Lung (tissue), 16 donors: ENCODE data around the gene PABPC3. TPM values are rescaled to one million over a fixed set of nuclear protein-coding genes. Genes with fewer than 3 reads are reported as not detected.
A peak's percentile ranks its signal among the peaks of the same experiment; 100 is the strongest.

Experiments
- ATAC-seq: fragments of 200-7000 bp; cut with Tn5 transposase; one replicate; pipeline ENCODE4 v1.9.1; 2020; ENCODE audit warnings: moderate number of reproducible peaks; ENCODE audit not compliant: insufficient read depth, low FRiP score
- DNase-seq, 3 donors: peaks; one replicate each; pipeline ENCODE4 v3.0.0-alpha.2; 2013 to 2017
- H3K27ac ChIP-seq, 2 donors: one replicate each; pipeline ENCODE4 v1.5.1; 2013; ENCODE audit warnings: mild to moderate bottlenecking in 2 of 2, moderate library complexity in 2 of 2, control low read depth in 1 of 2, inconsistent platforms in 1 of 2, low read depth in 1 of 2, low read length in 1 of 2
- H3K27me3 ChIP-seq, 3 donors: one replicate each; pipeline ENCODE4 v1.5.1; 2013; ENCODE audit warnings: low read length in 2 of 3; ENCODE audit not compliant: control insufficient read depth in 3 of 3, insufficient read depth in 3 of 3
- H3K36me3 ChIP-seq, 4 donors: one replicate each; pipeline ENCODE4 v1.5.1; 2013; ENCODE audit warnings: low read length in 4 of 4, mild to moderate bottlenecking in 1 of 4, moderate library complexity in 1 of 4; ENCODE audit not compliant: control insufficient read depth in 4 of 4, insufficient read depth in 4 of 4
- H3K4me1 ChIP-seq, 5 donors: one replicate each; pipeline ENCODE4 v1.5.1; 2013; ENCODE audit warnings: low read length in 5 of 5, mild to moderate bottlenecking in 2 of 5, moderate library complexity in 1 of 5; ENCODE audit not compliant: control insufficient read depth in 5 of 5, insufficient read depth in 5 of 5
- H3K4me3 ChIP-seq: one replicate; pipeline ENCODE4 v1.5.1; 2013; ENCODE audit warnings: mild to moderate bottlenecking, control low read depth, moderate library complexity
- H3K9ac ChIP-seq, 2 donors: one replicate each; pipeline ENCODE4 v1.5.1; 2013; ENCODE audit warnings: low read length in 2 of 2, control low read depth in 1 of 2; ENCODE audit not compliant: insufficient read depth in 1 of 2
- H3K9me3 ChIP-seq, 4 donors: one replicate each; pipeline ENCODE4 v1.5.1; 2013; ENCODE audit warnings: low read length in 3 of 4, mild to moderate bottlenecking in 1 of 4, moderate library complexity in 1 of 4; ENCODE audit not compliant: control insufficient read depth in 4 of 4, insufficient read depth in 3 of 4
- CTCF ChIP-seq: IDR thresholded peaks from 2 replicates; pipeline ENCODE4 v1.5.1; 2012; ENCODE audit warnings: mild to moderate bottlenecking; ENCODE audit errors: control extremely low read depth, extremely low read depth
- WGBS, 2 donors: extraction: QIAGEN DNeasy Blood & Tissue Kit; methylation state at CpG; one replicate each; pipeline ENCODE4 v1.1.7; 2013; 5-methylcytosine and 5-hydroxymethylcytosine counted together
- long read RNA-seq, 5 donors: transcript quantifications; one replicate each; lab custom pipeline, GENCODE V29; 2026
- polyA plus RNA-seq, 2 donors: library from polyadenylated mRNA; stranded (reverse); fragments of 200-250 nt; gene quantifications; one replicate each; pipeline ENCODE4 v1.2.1, GENCODE V29; 2013
- total RNA-seq, 2 donors: library from RNA; depleted of rRNA in 1 of 2; stranded (reverse); fragments of >200 nt in 1 of 2; gene quantifications; one replicate each; pipeline ENCODE4 v1.2.1, GENCODE V29; 2014 to 2021
- donor health status: control.
- donor health status: control.
- donor health status: Bipolar disorder and iron deficiency.
- donor health status: healthy.
- donor health status: DM: yes; HTN: yes; CAD: no.

PABPC3 gene
- total RNA-seq (under 1 TPM; 0.18 to 0.51 TPM), polyA plus RNA-seq (under 1 TPM; 0.02 to 0.10 TPM)
- long read RNA-seq, donor 1: 0 reads
- long read RNA-seq, donor 2: 0 reads
- long read RNA-seq, donor 3: 0 reads
- long read RNA-seq, donor 4, partial matches to known transcripts: 0 of 2 reads
- long read RNA-seq, donor 4, other reads (novel, unspliced or antisense): 0 of 2 reads
- long read RNA-seq, donor 5: 0 reads

DNA sequence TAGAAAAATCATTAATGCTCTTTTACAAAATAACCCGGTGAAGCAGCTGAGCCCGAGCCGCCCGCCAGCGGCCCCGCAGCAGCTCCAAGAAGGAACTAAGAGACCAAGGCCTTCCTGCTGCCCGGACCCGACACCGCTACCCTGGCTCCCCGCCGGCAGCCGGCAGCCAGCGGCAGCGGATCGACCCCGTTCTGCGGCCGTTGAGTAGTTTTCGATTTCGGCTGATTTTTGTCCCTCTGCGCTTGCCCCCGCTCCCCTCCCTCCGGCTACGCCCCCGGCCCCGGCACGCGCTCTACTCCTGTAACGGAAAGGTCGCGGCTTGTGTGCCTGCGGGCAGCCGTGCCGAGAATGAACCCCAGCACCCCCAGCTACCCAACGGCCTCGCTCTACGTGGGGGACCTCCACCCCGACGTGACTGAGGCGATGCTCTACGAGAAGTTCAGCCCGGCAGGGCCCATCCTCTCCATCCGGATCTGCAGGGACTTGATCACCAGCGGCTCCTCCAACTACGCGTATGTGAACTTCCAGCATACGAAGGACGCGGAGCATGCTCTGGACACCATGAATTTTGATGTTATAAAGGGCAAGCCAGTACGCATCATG is at the start of gene PABPC3:
PABPC3 (plus strand) TSS at position 286 of the 603 bp plus-strand sequence; CDS start at position 349, 63 bp downstream.
- no peak within 1 kb of the TSS for H3K27ac ChIP-seq
- no peak for ATAC-seq
- peak; percentile 25 to 50 (median 35) for DNase-seq
- WGBS, 2 donors: 24 to 31% methylated on average over 50 of the region's 50 CpGs
- H3K4me3 ChIP-seq: no peak within 1 kb of the TSS
- no peaks in the 10 kb centered on the region for H3K4me1 ChIP-seq
- H3K9me3 ChIP-seq: peaks cover 0 to 7% (median 0%) of the 10 kb centered on the region in 4 donors
- H3K27me3 ChIP-seq: peaks cover 0 to 8% (median 0%) of the 10 kb centered on the region in 3 donors
- TF ChIP-seq CTCF: no peak
- no peaks in the 10 kb centered on the region for H3K36me3 ChIP-seq
- H3K9ac ChIP-seq: no peak within 1 kb of the TSS

- H3K4me3 ChIP-seq: no peak overlapping the region
- ATAC-seq: no peak
- TF ChIP-seq CTCF: no peak
- H3K27me3 ChIP-seq: peaks cover 0 to 33% (median 32%) of the 10 kb centered on the region in 3 donors
- peak; percentile 11 to 27 (median 15) for DNase-seq
- H3K4me1 ChIP-seq: no peaks in the 10 kb centered on the region
- peaks cover 0 to 4% (median 3%) of the 10 kb centered on the region in 4 donors for H3K9me3 ChIP-seq
- H3K36me3 ChIP-seq: no peaks in the 10 kb centered on the region
- H3K27ac ChIP-seq: no peak overlapping the region
- WGBS, 2 donors: 15 to 17% methylated on average over 24 of the region's 24 CpGs
- H3K9ac ChIP-seq: no peak overlapping the region
These were observed 49.5 kb upstream of the PABPC3 start for GRCh38 chr13:25046274-25046984.

GRCh38 chr13:25046985-25047511 is 48.9 kb upstream of the PABPC3 start:
- DNase-seq (peak; percentile 49 to 69 (median 63)), ATAC-seq (no peak)
- Histone ChIP-seq H3K27ac (no peak overlapping the region), H3K9ac (no peak overlapping the region), H3K36me3 (no peaks in the 10 kb centered on the region), H3K9me3 (peaks cover 0 to 4% (median 3%) of the 10 kb centered on the region in 4 donors), H3K4me3 (no peak overlapping the region), H3K27me3 (peaks cover 0 to 33% (median 32%) of the 10 kb centered on the region in 3 donors), H3K4me1 (no peaks in the 10 kb centered on the region)
- TF ChIP-seq CTCF: no peak
- WGBS, 2 donors: 1 to 2% methylated on average over 39 of the region's 39 CpGs
